Muscle layer of duodenum (tissue), 2 donors: Measurements from ENCODE around the gene FRAS1.
"Not testable (repeated sequence)": the region's sequence is repeated elsewhere in the genome, so short reads cannot be mapped to it uniquely, and the experiment has no call there.

Experiments
- H3K27ac ChIP-seq: one replicate; pipeline ENCODE4 v1.7.0; 2013; ENCODE audit warnings: mild to moderate bottlenecking, low read length
- H3K27me3 ChIP-seq: one replicate; pipeline ENCODE4 v1.7.0; 2013; ENCODE audit warnings: low read depth, mild to moderate bottlenecking, control low read depth, low read length
- H3K36me3 ChIP-seq, 2 donors: one replicate each; pipeline ENCODE4 v1.7.0; 2013; ENCODE audit warnings: low read length in 2 of 2, control low read depth in 1 of 2, mild to moderate bottlenecking in 1 of 2; ENCODE audit not compliant: insufficient read depth in 2 of 2, control insufficient read depth in 1 of 2
- H3K4me1 ChIP-seq, 2 donors: one replicate each; pipeline ENCODE4 v1.7.0; 2013; ENCODE audit warnings: low read length in 2 of 2, mild to moderate bottlenecking in 2 of 2, control low read depth in 1 of 2, moderate library complexity in 1 of 2; ENCODE audit not compliant: insufficient read depth in 2 of 2, control insufficient read depth in 1 of 2
- H3K4me3 ChIP-seq, 2 donors: one replicate each; pipeline ENCODE4 v1.7.0; 2013; ENCODE audit warnings: low read length in 2 of 2, low read depth in 1 of 2, mild to moderate bottlenecking in 1 of 2
- H3K9me3 ChIP-seq, 2 donors: one replicate each; pipeline ENCODE4 v1.7.0; 2013; ENCODE audit warnings: low read length in 2 of 2, control low read depth in 1 of 2, mild to moderate bottlenecking in 1 of 2; ENCODE audit not compliant: control insufficient read depth in 1 of 2
- donor health status: healthy.

The FRAS1 gene

GRCh38 chr4:78476108-78476704 lies 419.1 kb downstream of the FRAS1 start:
- no peaks in the 10 kb centered on the region for H3K9me3 ChIP-seq
- H3K36me3 ChIP-seq: no peaks in the 10 kb centered on the region
- H3K27me3 ChIP-seq: no peaks in the 10 kb centered on the region
- no peak overlapping the region for H3K27ac ChIP-seq
- no peaks in the 10 kb centered on the region for H3K4me1 ChIP-seq
- H3K4me3 ChIP-seq: no peak overlapping the region

- Histone ChIP-seq H3K36me3 (no peaks in the 10 kb centered on the region), H3K27ac (no peak overlapping the region), H3K27me3 (no peaks in the 10 kb centered on the region), H3K4me3 (no peak overlapping the region), H3K9me3 (no peaks in the 10 kb centered on the region), H3K4me1 (no peaks in the 10 kb centered on the region)
Measured at GRCh38 chr4:78477276-78477675, 420.2 kb downstream of the FRAS1 start.

- Histone ChIP-seq H3K27ac (no peak overlapping the region), H3K4me1 (no peaks in the 10 kb centered on the region), H3K36me3 (no peaks in the 10 kb centered on the region), H3K4me3 (no peak overlapping the region), H3K9me3 (no peaks in the 10 kb centered on the region), H3K27me3 (no peaks in the 10 kb centered on the region)
Measured at GRCh38 chr4:78478523-78478922, 421.4 kb downstream of the FRAS1 start.

GRCh38 chr4:78480286-78480685 lies 423.2 kb downstream of the FRAS1 start:
- H3K4me3 ChIP-seq: no peak overlapping the region
- no peaks in the 10 kb centered on the region for H3K4me1 ChIP-seq
- H3K36me3 ChIP-seq: no peaks in the 10 kb centered on the region
- no peaks in the 10 kb centered on the region for H3K9me3 ChIP-seq
- H3K27me3 ChIP-seq: no peaks in the 10 kb centered on the region
- H3K27ac ChIP-seq: no peak overlapping the region

GRCh38 chr4:78481180-78481579 lies 424.1 kb downstream of the FRAS1 start:
- no peaks in the 10 kb centered on the region for H3K4me1 ChIP-seq
- no peak overlapping the region for H3K4me3 ChIP-seq
- H3K9me3 ChIP-seq: no peaks in the 10 kb centered on the region
- H3K27me3 ChIP-seq: no peaks in the 10 kb centered on the region
- no peak overlapping the region for H3K27ac ChIP-seq
- no peaks in the 10 kb centered on the region for H3K36me3 ChIP-seq

- Histone ChIP-seq H3K36me3 (no peaks in the 10 kb centered on the region), H3K4me3 (no peak overlapping the region), H3K4me1 (no peaks in the 10 kb centered on the region), H3K27ac (no peak overlapping the region), H3K9me3 (no peaks in the 10 kb centered on the region), H3K27me3 (no peaks in the 10 kb centered on the region)
Measured at GRCh38 chr4:78482281-78482680, 425.2 kb downstream of the FRAS1 start.

- Histone ChIP-seq H3K4me3 (no peak overlapping the region), H3K4me1 (no peaks in the 10 kb centered on the region), H3K36me3 (no peaks in the 10 kb centered on the region), H3K27me3 (no peaks in the 10 kb centered on the region), H3K9me3 (no peaks in the 10 kb centered on the region), H3K27ac (no peak overlapping the region)
Measured at GRCh38 chr4:78483811-78484210, 426.7 kb downstream of the FRAS1 start.

GRCh38 chr4:78484574-78484973 lies 427.5 kb downstream of the FRAS1 start:
- H3K4me3 ChIP-seq: no peak overlapping the region
- H3K27me3 ChIP-seq: no peaks in the 10 kb centered on the region
- H3K36me3 ChIP-seq: no peaks in the 10 kb centered on the region
- no peaks in the 10 kb centered on the region for H3K4me1 ChIP-seq
- no peak overlapping the region for H3K27ac ChIP-seq
- H3K9me3 ChIP-seq: no peaks in the 10 kb centered on the region

GRCh38 chr4:78493731-78494130 lies 436.6 kb downstream of the FRAS1 start:
- no peaks in the 10 kb centered on the region for H3K4me1 ChIP-seq
- H3K27ac ChIP-seq: no peak overlapping the region
- H3K27me3 ChIP-seq: no peaks in the 10 kb centered on the region
- H3K4me3 ChIP-seq: no peak overlapping the region
- H3K36me3 ChIP-seq: no peaks in the 10 kb centered on the region
- H3K9me3 ChIP-seq: no peaks in the 10 kb centered on the region

- no peaks in the 10 kb centered on the region for H3K4me1 ChIP-seq
- H3K27me3 ChIP-seq: no peaks in the 10 kb centered on the region
- no peak overlapping the region for H3K27ac ChIP-seq
- H3K9me3 ChIP-seq: no peaks in the 10 kb centered on the region
- no peak overlapping the region for H3K4me3 ChIP-seq
- no peaks in the 10 kb centered on the region for H3K36me3 ChIP-seq
Measured at GRCh38 chr4:78496021-78496643, 439.0 kb downstream of the FRAS1 start.

- H3K36me3 ChIP-seq, H3K4me3 ChIP-seq, H3K4me1 ChIP-seq, H3K9me3 ChIP-seq, H3K27me3 ChIP-seq, H3K27ac ChIP-seq: not testable (repeated sequence)
Measured at GRCh38 chr4:78506260-78506659, 449.1 kb downstream of the FRAS1 start.

GRCh38 chr4:78509043-78509442 lies 451.9 kb downstream of the FRAS1 start:
- Histone ChIP-seq H3K27ac (no peak overlapping the region), H3K36me3 (peaks cover 0 to 4% of the 10 kb centered on the region in 2 donors), H3K4me3 (no peak overlapping the region), H3K9me3 (no peaks in the 10 kb centered on the region), H3K27me3 (no peaks in the 10 kb centered on the region), H3K4me1 (no peaks in the 10 kb centered on the region)
